GM21529 (cell line): ENCODE data around the gene NUDT21.
A peak's percentile ranks its signal among the peaks of the same experiment; 100 is the strongest.

Experiments
- ATAC-seq: cut with Tn5 transposase; IDR thresholded peaks from one replicate; pipeline ENCODE4 v1.9.1; 2021; ENCODE audit not compliant: unreplicated experiment

The NUDT21 gene

DNA sequence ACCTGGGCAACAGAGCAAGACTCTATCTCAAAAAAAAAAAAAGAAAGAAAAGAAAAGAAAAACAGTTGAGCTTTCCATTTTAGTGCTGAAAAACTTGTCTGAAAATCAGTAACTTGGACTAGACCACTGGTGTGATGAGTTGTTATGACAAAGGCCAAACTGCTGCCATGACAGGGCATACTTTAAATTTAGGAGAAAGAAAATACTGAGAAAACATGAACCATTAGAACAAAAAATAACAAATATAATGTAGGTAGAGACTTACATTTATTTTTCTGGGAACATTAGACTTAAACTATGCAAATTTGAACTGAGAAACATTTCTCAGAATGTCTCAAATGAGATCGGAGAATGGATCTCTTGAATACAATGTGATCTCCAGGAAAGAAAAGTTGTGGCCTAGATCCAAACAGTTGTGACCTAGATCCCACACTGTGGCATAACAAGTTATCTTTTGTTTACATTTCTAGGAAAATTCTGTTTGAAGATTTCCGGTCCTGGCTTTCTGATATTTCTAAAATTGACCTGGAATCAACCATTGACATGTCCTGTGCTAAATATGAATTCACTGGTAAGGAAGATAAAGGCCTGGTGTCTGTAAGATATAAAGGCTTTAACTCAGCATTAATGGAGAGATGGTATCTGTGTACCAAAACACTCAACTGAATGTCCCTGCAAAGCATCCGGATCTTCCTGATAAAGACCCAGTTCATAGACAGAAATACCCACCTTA, 11.1 kb upstream of the NUDT21 start:
- no peak for ATAC-seq

DNA sequence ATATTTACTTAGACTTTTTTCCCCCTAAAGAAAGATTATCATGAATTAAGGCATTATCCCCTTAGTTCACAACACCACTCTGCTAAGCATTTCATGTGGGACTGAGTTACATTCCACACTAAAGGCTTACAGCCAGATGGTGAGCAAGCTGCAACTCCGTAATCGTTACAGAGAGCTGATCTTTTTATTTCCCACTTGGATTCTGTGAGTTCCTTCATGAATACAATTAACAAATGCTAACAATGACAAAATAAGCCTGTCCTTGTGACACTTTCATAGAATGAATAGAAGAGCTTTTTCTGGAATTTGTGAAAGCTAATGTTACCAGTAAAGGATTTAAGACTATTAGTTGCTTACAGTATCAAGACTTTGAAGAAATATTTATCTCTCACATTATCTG, 9.0 kb upstream of the NUDT21 start:
- ATAC-seq: no peak

DNA sequence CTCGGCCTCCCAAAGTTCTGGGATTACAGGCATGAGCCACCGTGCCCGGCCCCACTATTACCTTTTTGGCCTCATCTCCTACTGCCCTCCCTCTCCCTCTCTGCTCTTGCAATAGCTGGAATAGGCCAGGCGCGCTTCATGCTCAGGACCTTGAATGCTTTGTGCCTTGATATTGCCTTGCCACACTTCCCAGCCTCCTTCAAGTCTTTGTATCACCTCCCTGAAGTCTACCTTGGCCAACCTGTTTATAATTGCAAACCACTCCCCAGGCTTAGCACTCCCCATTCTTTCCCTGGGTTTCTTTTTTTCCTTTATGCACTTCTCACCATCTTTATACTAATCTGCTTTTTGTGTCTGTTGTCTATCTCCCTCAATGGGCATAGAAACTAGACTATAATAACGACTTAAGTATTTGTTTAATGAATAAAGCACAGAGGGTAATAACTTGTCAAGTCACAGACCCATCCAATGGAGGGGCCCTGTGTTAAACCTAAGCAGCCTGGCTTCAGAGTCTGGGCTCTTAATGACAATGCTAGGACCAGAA, 6.9 kb upstream of the NUDT21 start:
- no peak for ATAC-seq

DNA sequence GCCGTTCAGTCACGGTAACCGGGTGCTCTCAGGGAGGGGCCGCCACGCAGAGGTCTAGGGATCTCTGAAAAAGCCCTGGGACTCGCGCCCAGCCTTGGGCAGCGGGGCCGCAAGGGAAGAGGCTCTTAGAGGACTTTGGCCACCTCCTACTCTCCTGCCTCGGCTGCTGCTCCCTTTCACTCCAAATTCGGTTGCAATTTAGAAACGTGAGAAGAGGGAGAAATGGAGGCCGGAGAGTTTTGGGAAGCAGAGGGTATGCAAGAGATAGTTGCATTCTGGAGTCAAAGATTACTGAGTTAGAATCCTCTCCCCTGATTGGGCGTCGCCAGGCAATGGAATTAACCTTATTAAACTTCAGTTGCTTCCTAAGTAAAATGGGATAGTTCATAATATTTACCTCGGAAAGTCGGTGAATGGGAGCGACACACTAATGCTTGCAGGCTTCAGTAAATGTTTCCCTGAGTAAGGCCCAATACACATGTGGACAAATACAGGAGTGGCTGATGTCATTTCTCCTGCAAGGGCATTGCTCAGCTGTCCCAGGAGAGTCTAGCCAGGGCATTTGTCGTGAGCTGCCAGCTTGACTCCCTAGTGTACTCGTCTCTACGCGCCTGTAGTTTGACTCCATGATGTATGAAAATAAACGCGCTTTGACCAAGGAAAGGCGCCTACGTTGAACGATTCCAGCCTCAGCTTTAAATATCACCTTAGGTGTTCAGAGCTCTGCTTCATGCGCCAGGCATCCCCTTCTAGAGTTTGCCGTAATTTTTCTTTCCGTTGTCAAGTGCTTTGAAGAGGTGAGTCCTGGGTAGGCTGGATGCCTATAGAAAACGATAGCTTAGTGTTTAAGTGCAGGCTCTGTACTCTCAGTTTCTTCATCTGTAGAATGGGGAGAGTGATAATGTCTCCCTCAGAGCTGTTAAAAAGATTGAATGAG, 889 bp upstream of the NUDT21 start:
- ATAC-seq: peak; percentile 40

DNA sequence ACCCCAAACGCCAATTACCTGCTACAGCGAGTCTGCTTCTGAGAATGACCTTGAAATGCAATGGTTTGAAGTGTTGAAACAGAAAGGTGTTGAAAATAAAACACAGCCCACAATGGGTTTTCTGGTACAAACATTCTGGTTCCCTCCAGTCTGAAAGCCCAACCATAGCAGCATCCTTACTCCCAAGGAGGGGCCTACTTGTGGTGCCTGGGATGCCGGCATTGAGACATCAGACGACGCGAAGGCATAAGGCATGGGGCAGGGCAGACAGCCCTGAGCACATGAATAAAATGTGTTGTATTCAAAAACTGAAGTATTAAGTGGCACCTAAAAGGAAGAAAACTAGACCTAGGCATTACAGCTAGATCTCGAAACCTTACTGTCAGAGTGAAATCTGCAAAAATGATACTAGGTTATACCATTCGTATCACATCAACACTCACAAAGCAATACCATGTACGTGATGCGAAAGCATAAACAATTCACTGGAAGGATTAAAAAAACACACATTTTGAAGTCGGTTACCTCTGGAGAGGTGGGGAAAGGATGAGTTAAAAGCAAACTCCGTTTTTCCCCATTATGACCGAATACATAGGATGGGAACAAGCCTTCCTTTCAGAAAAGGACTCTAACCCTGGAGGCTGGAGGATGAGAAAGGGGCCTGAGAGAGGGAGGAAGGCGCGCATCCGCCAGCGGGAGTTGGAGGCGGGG, 702 bp downstream of the NUDT21 start:
- peak; percentile 29 for ATAC-seq

DNA sequence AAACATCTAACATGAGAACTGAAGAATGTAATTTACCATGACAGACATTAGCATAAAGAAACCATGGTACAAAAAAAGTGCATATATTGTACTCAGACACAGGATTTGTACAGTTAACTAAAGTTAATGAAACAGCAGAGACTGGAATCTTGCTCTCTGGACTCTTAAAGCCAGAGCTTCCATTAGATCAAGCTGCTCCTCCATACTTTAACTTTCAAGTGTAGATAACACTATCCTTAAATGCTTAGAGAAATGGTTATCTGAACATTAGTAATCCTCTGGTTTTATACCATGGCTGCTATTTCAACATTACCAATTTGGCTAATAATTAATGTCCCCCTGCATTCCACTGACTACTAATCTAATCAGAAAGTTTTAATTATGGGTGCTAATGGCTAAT, 3.1 kb downstream of the NUDT21 start:
- ATAC-seq: no peak

DNA sequence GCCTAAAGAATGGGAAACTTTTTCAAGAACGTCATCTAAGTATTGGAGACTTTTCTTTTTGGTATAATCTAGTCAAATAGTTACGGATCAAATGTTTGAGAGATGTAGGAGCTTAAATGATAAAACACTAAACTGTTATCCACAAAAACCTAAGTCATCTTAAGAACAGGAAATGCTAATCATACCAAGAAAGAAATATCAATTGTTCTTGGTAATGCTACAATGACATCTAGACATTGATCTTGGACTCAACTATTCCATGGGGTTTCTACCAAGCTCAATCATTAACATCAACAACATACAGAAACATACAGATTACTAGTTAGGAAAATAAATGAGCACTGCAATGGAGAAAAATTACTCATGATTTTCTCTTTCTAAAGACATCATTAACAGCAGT, 3.8 kb downstream of the NUDT21 start:
- no peak for ATAC-seq

DNA sequence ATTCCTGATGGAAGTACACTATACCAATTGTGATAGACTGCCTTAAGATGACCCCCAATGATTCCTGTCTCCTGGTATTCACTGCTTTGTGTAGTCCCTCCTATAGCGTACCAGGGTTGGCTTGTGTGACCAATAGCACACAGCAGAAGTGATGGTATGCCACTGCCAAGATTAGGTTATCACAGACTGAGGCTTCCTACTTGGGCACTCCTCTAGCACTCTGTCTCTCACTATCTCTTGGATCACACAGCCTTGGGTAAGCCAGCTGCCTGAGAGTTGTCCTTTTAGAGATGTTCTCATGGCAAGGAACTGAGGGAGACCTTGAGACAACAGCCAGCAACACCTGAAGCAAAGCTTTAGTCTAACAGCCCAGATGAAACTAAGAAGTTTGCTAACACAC, 13.1 kb downstream of the NUDT21 start:
- ATAC-seq: no peak

DNA sequence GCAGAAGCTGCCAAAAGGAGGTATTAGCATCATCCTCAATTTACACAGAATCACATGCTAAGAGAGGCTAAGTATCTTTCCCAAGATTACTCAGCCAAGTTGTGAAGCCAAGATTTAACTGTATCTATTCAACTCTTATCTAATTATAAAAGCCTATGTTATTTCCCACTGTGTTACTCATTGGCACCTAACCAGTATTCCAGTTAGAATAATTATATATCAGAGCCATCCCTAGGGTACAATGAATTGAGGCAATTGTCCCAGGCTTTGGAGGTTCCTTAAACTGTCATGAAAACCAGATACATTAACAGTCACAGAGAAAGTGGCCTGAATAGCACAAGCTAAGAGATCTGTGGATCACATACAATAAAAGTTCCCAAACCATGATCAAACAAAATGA, 14.9 kb downstream of the NUDT21 start:
- no peak for ATAC-seq

DNA sequence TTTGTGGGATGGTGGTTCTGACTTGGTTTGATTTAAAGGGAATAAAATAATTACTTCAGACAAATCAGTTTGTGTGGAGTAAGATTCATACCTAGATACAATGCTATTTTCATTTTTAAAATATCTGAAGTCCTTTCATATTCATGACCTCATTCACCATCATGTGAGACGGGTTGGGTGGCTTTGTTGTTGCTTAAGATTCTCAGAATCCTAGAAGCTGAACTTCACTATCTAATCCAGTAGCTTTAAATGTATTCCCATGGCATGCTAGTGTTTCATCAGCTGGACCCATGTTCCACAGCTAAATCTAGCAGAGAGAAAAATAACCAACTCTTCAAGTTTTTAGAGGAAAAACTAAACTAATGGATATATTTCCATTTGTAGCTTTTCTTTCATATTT, 23.0 kb downstream of the NUDT21 start:
- ATAC-seq: no peak

DNA sequence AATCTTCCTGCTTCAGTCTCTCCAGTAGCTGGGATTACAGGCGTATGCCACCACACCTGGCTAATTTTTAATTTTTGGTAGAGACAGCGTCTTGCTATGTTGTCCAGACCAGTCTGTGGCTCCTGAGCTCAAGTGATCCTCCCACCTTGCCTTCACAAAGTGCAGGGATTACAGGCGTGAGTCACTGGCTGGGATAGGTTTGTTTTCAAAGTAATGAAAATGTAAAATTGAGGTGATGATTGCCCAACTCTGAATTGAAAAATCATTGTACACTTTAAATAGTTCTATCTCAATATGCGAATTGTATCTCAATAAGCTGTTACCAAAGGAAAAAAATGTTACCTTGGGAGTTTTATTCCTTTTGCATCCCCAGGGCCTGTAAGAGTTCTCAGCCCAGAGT, 24.5 kb downstream of the NUDT21 start:
- ATAC-seq: no peak

DNA sequence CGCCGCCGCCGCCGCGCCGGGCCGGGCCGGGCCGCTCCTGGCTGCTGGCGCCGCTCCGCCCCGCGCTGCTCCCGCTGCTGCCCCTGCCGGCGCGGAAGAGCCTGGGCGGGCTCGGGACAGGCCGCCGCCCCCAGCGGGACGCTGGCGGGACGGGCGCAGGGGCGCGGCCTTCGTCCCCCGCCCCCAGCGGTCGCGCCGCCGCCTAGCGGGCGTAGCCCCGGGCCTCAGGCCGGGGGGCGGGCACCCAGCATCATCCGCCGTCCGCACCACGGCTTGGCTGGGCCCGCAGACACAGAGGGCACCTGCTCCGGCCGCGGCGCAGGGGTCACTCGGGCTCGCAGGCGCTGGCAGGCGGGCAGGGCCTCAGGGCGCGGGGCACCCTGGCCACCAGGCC, 25.7 kb downstream of the NUDT21 start, which contains the start of gene AMFR:
TSS of gene AMFR (minus strand) at position 107 of the 394 bp plus-strand sequence. CDS start 218 bp downstream, outside the sequence.
- peak; percentile 74 for ATAC-seq

DNA sequence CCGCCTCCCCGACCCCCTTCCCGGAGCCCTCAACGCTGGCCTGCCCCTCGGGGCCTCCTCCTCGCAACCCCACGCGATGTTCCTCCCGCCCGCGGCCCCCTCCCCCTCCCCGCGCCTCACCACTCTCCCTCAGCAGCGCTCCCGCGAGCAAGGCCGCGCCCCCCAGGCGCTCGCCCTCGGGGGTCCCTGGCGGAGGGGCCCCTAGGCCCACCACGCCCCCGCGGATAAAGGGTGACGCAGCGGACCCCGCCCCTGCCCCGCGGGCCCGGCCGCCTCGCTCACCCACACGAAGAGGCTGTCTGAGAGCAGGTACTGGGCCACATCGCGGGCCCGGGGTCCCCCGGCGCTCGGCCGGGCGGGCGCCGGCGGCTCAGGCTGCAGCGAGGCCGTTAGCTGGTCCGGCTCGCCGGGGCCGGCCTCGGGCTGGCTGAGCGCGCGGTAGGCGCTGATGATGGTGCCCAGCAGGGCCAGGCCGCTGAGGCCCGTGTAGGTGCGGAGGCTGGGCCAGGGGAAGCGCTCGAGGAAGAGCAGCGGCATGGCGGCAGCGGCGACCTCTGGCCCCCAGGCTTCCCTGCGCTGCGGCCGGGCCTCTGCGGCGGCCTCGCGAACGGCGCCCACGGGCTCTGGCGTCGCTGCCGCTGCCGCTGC, 26.2 kb downstream of the NUDT21 start:
- peak; percentile 30 for ATAC-seq

DNA sequence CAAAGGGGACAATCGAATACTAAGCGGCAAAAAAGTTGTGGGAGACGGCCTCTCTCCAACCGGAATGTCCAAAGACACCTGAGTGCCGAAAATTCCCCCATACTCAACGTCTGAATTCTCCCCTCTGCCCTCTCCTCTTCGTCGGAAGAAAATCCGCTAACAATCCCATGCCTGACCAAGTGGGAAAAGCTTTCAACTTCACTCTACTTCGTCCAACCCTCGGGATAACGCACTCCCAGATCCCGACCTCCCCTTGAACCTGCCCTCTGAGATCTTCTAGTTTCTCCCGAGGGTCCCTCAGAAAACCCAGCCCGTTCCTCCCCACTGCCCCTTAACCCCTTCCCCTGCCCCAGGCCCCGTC, 26.7 kb downstream of the NUDT21 start:
- ATAC-seq: no peak

DNA sequence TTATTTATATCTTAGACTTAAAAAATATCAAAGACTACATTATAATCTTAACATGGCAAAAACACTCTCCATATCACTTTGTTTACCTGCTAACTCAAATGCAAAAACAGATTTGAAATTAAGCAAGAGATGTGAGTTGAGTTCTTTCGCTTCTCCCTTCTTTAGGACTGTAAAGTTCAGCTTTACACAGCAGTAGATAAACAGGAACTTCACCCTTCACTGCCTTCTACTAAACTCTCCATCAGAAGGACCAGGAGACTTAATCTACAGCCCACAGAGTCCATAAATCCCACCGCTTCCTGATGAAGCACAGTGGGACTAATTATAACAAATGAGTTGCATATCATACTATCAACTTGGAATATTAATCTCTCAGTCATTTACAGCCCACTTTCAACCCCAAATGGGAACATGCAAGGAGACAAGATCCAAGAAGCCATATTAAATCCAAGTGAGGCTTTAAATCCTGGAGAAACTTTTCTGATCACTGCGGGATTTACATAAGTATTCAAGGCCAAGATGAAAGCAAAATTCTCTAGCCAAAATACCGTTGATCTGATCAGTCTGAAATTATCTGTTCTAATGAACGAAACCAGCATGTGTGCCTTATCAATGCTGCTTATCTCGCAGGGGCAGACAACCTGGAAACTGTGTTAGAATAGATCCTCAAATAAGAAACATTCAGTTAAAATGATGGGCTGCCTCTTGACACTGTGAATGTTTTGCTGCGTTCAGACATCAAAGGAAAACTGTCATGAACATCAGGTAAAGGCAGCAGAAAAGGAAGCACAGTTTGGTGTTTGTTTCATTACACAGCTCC, 27.3 kb downstream of the NUDT21 start:
- ATAC-seq: no peak

DNA sequence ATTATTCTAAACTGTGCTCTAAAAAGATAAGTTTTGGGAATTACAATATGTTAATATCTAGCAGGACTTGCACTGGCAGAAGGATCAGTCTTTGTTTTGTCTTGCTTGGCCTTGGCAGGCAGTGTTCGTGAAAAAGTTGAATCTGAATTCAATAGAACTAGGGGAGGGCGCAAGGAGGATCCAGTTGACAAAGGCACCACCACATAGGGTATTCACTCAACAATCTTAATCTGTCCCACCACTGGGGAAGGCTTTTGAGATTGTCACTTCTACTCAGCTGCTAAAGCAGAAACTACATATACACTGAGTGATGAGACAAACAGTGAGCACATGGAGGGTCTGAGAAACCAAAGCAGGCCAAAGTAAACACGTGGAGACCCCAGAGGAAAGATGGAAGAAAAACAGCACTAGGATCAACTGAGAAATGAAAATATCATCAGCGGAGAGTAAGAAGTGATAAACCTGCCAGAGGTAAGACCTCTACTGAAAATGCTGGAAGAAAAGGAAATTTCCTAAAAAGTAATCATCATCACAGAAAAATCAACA, 28.2 kb downstream of the NUDT21 start:
- ATAC-seq: no peak

DNA sequence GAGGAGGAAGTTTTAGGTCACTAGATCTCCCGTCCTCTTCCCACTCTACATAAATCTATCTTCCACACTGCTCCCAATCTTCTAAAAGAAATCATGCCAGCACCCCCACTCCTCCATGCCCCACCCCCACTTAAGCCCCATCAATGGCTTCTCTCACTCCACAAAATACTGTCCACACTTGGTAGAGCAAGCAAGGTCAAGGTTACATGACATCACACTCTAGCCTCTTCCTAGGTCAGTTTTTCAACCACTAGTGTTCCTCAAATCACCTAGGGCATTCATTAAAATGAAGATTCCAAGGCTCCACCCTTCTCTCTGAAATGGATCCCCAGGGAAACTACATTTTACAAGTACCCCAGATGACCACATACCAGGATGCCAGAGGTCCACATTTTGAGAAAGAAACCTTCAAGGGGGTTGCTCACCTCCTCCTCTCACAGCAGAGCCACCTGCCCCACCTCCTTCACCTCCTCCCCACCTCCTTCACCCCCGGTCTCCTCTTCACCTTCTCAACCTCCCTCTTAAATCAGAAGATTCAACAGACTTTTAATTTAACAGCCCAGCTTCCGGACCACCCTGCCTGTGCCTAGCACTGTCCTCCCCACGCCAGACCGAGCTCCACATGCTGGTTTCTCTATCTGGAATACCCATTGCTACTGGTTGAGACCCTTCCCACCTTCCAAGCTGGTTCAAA, 29.0 kb downstream of the NUDT21 start:
- no peak for ATAC-seq

DNA sequence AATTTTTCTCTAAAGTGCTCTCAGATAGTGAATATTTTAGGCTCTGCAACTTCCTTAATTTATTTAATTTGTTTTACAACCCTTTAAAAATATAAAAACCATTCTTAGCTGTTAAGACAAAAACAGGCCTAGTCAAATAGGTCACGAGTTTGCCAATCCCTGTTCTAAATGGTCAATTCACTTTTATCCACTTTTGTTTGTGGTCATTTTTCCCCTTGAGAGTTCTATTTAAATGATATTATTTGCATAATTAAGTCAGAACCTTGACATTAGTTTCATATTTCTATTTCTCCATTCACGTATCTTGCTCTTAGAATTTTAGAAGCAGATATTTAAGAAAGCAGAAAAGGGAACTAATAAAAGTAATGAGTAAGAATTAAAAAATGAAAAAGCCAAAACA, 29.8 kb downstream of the NUDT21 start:
- ATAC-seq: no peak

DNA sequence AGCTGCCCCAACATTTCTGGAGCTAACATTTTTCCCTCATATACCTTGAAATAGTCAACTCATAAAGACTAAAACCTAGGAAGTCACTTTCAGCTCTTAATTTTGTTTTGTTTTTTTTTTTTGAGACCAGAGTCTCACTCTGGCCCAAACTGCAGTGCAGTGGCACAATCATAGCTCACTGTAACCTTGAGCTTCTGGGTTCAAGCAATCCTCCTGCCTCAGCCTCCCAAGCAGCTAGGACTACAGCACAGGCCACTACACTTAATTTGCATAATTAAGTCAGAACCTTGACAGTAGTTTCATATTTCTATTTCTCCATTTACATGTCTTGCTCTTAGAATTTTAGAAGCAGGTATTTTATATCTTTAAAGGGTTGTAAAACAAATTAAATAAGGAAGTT, 30.5 kb downstream of the NUDT21 start:
- ATAC-seq: no peak
